NCI-H526 (cell line): Measurements from ENCODE around the gene C11orf65.
"Not testable (repeated sequence)": the region's sequence is repeated elsewhere in the genome, so short reads cannot be mapped to it uniquely, and the experiment has no call there.

ENCODE experiments used
- DNase-seq, 2 experiments: peaks; one replicate each; lab custom pipeline; 2025; lab: John Stamatoyannopoulos, UW

C11orf65 gene

DNA sequence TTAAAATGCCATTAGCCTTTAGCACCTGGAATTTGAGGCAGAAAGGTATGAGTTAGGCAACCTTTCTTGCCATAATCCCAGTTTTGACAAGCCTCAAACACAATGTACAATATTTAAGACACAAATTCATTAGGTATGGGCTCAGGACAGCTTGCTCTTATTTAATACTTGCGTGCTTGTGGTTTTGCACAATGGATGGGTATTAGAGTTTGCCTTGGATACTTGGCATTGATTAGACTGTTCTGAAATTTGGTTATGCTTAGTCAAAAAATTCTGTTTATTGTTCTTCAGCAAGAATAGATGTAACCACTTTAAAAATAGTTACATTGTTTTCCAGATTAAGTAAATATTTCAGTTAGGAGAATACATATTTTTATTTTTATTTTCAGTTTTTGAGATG, 5.4 kb upstream of the C11orf65 start:
- DNase-seq: no peak

DNA sequence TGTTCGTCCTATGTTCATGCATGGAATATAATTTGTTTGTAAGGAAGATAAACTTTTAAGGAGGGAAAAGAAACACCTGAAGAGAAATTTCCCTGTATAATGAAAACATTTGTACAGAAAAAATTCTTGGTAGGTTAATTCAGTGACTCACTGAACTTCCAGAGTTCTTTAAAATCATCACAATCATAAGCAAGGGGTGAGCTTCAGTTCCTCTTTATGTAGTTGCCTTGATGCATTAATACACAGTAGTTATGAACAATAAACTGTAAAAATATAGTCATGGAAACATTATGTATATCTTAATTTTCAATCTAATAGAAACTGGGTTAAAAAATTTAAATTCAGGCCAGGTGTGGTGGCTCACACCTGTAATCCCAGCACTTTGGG, 1.1 kb upstream of the C11orf65 start:
- no peak for DNase-seq

DNA sequence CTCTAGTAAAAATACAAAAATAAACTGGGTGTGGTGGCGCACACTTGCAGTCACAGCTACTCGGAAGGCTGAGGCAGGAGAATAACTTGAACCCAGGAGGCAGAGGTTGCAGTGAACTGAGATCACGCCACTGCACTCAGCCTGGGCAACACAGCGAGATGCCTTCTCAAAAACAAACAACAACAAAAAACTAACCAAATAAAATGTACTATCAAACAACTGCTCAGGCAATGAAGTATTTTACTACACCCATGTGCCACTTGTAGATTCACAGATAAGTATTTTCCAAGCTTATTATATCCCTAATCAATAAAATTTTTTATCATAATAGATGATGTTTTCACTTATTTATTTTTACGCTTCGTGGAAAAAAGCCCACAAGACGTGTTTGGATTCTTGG, 924 bp downstream of the C11orf65 start:
- peak in 1 of 2 experiments; percentile 41 for DNase-seq

GRCh38 chr11:108453207-108453835, 14.0 kb downstream of the C11orf65 start:
- no peak for DNase-seq

GRCh38 chr11:108441445-108441844, 25.9 kb downstream of the C11orf65 start:
- not testable (repeated sequence) for DNase-seq

- DNase-seq: no peak
Measured at GRCh38 chr11:108436594-108436993, 30.7 kb downstream of the C11orf65 start.

DNA sequence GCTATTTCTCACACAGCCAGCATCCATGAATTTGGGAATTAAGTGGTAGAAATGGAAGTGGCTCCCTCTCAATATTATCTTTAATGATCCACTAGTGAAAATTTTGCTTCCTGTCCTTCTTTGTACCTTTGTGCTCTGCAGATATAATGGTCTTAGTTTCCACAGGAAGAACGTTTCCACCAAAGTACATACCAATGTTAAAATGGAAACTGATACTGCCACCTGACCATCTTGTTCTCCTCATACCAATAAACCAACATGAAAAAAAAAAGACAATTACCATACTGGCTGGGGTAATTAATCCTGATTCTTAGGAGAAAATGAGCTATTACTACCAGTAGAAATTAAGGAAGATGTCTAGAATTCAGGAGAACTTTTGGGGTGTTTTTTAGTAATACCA, 32.3 kb downstream of the C11orf65 start:
- DNase-seq: no peak

- DNase-seq: no peak
Measured at GRCh38 chr11:108432783-108433182, 34.5 kb downstream of the C11orf65 start.

DNA sequence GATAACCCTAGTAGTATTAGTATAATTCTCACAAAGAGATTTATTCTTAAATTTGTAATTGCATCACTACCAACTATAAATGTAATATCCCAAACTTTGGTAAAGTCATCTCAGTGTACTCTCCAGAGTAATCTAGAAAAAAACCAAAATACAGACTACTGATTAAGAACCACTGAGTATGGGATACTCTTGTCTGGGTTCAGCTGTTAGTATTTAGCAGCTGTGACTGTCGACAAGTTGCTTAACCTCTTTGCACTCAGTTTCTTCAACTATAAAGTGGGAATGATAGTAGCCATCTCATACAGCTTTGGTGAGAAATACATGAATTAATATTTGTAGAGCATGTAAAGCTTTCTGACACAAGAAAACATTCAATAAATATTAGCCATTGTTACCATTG, 35.3 kb downstream of the C11orf65 start:
- no peak for DNase-seq

GRCh38 chr11:108431370-108431769, 36.0 kb downstream of the C11orf65 start:
- no peak for DNase-seq

DNA sequence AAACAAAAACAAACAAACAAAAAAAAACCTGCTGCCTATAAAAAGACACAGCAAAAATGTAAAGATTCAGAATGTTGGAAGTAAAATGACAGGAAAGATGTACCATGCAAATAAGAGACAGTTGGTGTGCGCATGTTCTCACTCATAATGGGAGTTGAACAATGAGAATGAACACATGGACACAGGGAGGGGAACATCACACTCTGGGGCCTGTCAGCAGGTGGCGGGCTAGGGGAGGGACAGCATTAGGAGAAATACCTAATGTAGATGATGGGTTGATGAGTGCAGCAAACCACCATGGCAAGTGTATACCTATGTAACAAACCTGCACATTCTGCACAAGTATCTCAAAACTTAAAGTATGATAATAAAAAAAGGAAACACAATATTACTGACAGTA, 49.8 kb downstream of the C11orf65 start:
- DNase-seq: peak; percentile 71 to 89

GRCh38 chr11:108414958-108415357, 52.4 kb downstream of the C11orf65 start:
- DNase-seq: no peak

DNA sequence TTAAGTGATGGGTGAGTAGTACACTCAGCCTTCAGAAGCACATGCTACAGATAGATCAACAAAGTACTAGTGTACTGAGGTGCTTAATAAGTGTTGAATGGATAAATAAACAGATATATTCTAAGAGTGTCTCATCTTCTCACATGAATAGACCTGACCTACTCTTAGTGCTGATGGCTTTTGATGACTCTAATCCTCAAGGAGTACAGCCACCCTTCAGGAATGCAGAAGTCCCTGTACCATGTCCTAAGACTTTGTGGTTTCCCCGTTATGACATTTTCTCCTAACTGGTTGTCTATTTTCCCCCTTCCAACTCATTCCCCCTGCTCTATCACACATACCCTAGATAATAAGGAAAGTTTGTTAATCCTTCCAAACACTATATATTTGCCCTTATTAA, 61.6 kb downstream of the C11orf65 start:
- no peak for DNase-seq

- peak in 1 of 2 experiments; percentile 9 for DNase-seq
Measured at GRCh38 chr11:108403052-108403451, 64.3 kb downstream of the C11orf65 start.

DNA sequence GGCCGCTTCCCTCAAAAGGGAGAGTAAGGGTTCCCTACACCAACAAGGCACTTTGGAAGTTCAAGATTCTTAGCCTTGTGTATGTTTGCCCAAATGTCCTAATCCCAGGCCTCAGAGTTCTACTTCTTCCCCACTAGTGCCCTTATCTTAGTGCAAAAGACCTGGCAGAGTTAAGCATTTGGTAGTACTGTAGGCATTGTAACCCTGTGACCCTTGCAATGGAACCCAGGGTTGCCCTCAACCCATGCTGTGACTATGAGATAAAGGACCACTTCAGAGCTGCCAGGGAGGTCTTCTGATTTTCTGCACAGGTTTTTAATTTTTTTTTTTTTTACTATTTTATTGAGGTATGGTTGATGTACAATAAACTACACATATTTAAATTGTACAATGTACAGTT, 65.1 kb downstream of the C11orf65 start:
- no peak for DNase-seq

- no peak for DNase-seq
Measured at GRCh38 chr11:108398439-108398838, 68.9 kb downstream of the C11orf65 start.

GRCh38 chr11:108396672-108397071, 70.7 kb downstream of the C11orf65 start:
- not testable (repeated sequence) for DNase-seq

DNA sequence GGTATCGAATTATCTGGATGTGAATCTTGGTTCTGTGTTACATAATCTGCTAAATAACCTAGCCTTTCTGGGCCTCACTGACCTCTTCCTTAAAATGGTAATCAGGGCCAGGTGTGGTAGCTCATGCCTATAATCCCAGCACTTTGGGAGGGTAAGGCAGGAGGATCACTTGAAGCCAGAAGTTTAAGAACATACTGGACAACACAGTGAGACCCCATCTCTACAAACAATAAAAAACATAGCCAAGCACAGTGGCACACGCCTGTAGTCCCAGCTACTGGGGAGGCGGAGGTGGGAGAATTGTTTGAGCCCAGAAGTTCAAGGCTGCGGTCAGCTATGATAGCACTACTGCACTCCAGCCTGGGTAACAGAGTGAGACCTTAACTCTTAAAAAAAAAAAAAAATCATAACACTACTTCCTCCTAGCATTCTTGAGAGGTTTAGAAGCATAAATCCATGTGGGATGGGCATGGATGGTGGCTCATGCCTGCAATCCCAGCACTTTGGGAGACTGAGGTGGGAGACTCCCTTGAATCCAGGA, 72.5 kb downstream of the C11orf65 start:
- no peak for DNase-seq

DNA sequence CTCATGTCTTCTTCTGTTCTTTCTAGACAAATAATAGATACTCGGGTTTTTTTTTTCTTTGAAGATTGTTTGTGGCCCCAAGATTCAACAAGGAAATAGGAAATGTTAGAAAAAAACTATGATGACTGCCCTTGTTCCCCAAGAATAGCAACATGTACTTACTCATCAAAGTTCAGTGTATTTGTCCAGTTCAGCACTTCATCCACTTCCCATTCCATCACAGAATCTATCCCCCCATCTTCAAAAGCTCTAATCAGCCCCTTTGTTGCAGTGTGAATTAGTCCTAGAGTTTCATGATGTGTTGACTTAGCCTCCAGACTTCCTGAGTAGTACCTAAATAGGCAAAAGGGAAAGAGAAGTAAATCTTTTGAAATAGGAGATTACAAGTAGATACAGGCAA, 74.3 kb downstream of the C11orf65 start:
- no peak for DNase-seq

GRCh38 chr11:108392353-108392752, 75.0 kb downstream of the C11orf65 start:
- DNase-seq: no peak

DNA sequence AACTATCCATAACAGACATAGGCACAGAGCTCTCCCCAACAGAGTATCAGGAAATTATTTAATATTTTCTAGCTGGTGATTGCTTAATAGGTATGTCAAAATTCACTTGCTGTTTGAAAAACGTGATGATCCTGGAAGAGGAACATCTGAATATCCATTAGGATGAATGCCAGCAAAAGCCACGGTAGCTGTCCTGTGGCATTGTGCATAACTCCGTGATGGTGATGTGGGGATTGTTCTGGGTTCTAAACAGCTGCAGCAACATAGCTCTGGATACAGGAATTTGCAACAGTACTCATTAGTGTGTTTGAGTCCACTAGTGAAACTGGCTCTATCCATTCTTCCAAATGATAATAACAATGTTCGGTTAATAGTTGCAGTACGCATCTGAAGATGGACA, 78.8 kb downstream of the C11orf65 start:
- no peak for DNase-seq

- DNase-seq: not testable (repeated sequence)
Measured at GRCh38 chr11:108373505-108373904, 93.8 kb downstream of the C11orf65 start.

DNA sequence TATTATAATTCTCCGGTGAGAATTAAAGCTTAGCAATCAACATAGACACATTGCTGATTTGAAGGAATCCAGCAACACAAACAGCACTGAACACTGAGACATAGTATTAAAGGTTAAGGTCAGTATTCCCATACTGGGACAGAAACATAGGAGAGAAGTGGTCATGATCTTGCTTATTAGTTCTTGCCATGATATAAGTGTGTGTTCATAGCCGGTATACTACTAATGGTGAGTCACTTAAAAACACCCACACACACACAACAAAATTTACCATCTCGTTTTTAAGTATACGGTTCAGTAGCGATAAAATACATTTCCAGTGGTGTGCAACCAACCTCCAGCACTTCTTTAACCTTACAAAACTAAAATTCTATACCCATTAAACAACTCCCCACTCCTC, 96.3 kb downstream of the C11orf65 start:
- DNase-seq: no peak

DNA sequence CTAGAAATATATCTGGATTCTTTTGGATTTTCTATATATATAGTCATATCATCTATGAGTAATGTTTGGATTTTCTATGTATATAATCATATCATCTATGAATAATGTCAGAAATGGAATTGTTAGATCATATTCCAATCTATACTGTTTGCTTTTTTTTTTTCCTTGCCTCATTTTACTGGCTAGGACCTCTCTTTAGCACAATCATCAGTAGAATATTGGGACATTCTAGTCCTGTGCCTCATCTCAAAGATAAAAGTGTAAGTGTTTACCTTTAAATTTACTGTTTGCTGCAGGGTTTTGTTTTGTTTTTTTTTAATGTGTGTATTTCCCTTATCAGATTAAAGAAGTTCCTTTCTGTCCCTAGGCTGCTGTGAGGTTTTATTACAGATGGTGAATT, 97.0 kb downstream of the C11orf65 start:
- DNase-seq: no peak
